IPS-15b (cell line): ENCODE data around the gene CSTF2T.

Experiments used
- H3K27me3 ChIP-seq: one replicate; pipeline ENCODE4 v1.6.1; 2013; ENCODE audit warnings: low read length; ENCODE audit not compliant: control insufficient read depth, insufficient read depth
- H3K36me3 ChIP-seq: one replicate; pipeline ENCODE4 v1.6.1; 2013; ENCODE audit warnings: low read length; ENCODE audit not compliant: control insufficient read depth, insufficient read depth
- H3K4me1 ChIP-seq: one replicate; pipeline ENCODE4 v1.6.1; 2013; ENCODE audit warnings: mild to moderate bottlenecking, low read length; ENCODE audit not compliant: control insufficient read depth, insufficient read depth
- H3K4me3 ChIP-seq: one replicate; pipeline ENCODE4 v1.5.1; 2013; ENCODE audit warnings: low read depth, low read length
- H3K9ac ChIP-seq: one replicate; pipeline ENCODE4 v1.6.1; 2013; ENCODE audit warnings: low read depth, mild to moderate bottlenecking, low read length
- H3K9me3 ChIP-seq: one replicate; pipeline ENCODE4 v1.6.1; 2013; ENCODE audit warnings: mild to moderate bottlenecking, low read length; ENCODE audit not compliant: control insufficient read depth, insufficient read depth

The CSTF2T gene

DNA sequence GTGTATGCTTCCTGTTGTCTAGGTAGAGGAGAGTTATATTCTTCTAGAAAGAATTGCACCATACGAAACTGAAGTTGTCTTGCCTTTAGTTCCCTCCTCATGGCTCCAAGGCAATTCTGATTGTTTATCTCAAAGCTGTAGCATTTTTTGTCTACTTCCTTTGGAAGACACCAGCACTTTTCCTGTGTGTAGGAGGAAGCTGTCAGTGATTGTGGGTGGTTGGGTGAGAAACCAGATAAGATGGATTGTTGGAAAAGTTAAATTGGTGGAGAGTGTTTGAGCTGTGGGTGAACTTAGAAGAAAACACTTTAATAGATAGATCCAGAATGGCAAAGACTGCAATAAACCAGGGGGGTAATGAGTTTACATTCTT is 12.1 kb upstream of the CSTF2T start:
- H3K9me3 ChIP-seq, result no peaks in the 10 kb centered on the region
- no peaks in the 10 kb centered on the region for H3K36me3 ChIP-seq
- no peak overlapping the region for H3K4me3 ChIP-seq
- H3K4me1 ChIP-seq, result no peaks in the 10 kb centered on the region
- no peaks in the 10 kb centered on the region for H3K27me3 ChIP-seq
- no peak overlapping the region for H3K9ac ChIP-seq

DNA sequence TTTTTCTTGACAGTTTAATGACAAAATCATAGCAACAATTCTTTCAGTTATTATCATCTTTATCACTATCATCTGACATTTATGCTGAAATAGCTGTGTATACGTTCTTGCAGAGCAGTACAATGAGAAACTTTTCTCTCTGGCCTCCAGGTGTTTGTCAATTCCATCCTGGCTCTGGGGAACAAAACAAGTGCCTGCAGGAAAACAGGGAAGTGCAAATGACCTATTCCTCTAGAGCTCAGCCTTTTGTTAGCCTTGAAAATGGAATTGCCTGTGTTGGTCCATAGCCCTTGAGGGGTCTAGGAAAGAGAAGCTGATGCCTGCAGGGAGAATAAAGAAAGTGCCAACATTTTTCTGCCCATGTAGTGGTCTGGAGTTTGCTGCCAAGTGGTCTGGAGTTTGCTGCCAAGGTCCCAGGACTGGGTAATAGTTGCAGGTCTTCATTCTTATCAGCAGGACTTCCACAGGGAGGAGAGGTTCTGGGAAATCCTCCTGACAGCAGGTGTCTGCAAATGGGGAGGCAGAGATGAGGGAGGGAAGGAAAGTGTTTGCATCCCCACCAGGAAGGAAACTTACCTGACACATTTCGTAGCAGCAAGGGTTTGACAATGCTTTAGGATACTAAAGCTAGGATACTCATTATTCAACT is 10.1 kb upstream of the CSTF2T start:
- Histone ChIP-seq H3K27me3 (no peaks in the 10 kb centered on the region), H3K9me3 (no peaks in the 10 kb centered on the region), H3K4me1 (no peaks in the 10 kb centered on the region), H3K9ac (no peak overlapping the region), H3K4me3 (no peak overlapping the region), H3K36me3 (no peaks in the 10 kb centered on the region)

DNA sequence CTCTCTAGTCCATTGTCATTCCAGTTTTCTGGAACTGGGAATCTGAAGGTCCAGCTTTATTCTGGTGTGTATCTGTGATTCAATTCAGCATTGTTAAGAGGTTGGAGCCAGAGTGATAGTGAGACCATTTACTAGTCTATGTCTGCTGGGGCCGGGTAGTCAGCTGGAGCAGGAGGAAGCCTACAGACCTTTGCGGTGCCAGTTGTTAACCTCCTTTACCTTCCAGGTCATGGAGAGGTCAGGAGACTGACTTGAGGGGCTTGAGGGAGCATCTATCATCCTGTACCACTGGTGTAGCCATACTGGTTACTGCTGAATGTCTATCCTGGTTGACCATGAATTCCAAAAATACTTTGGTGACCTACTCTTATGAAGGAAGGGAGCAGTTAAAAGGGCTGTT is 9.2 kb upstream of the CSTF2T start:
- no peak overlapping the region for H3K4me3 ChIP-seq
- H3K9ac ChIP-seq, result no peak overlapping the region
- no peaks in the 10 kb centered on the region for H3K9me3 ChIP-seq
- H3K27me3 ChIP-seq, result no peaks in the 10 kb centered on the region
- H3K36me3 ChIP-seq, result no peaks in the 10 kb centered on the region
- H3K4me1 ChIP-seq, result no peaks in the 10 kb centered on the region

DNA sequence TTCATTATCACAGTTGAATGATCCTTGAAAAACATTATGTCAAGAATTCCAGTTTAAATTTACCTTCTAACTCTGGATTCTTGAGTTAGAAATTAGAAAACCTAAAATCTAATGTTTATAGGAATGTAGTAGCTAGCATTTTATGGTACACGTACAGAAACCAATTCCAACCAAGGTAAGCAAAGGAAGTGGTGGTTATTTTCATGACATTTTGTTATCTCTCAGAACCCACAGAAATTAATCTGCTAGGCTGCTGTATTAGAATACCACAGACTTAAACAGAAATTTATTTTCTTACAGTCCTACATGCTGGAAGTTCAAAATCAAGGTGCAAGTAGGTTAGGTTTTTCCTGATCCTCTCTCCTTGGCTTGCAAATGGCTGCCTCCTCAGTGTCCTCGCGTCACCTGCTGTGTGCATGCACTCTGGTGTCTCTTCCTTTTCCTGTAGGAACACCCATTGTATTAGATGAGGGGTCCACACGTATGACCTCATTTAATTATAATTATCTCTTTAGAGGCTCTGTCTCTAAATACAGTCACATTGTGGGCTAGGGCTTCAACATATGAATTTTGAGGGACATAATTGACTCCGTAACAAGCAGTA is 8.5 kb upstream of the CSTF2T start:
- Histone ChIP-seq H3K27me3 (no peaks in the 10 kb centered on the region), H3K4me1 (no peaks in the 10 kb centered on the region), H3K9me3 (no peaks in the 10 kb centered on the region), H3K36me3 (no peaks in the 10 kb centered on the region), H3K9ac (no peak overlapping the region), H3K4me3 (no peak overlapping the region)

DNA sequence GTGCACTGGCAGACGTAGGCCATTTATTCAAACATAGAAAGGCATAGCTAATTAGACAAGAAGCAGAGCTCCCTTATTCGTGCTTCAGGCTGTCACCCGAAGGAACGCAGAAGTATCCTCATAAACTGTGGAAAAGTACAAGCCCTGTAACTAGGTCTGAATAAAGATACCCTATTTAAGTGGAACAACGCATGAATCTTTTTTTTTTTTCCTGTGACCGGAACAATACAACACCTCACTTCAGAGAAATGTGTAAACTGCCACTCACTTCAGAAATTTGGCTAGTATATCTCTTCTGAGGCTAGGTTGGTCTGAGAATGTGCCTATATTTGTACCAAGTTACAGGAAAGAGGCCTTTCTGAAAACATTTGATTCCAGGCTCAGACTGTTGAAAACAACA is 8.0 kb upstream of the CSTF2T start:
- Histone ChIP-seq H3K27me3 (no peaks in the 10 kb centered on the region), H3K4me1 (no peaks in the 10 kb centered on the region), H3K4me3 (no peak overlapping the region), H3K9me3 (no peaks in the 10 kb centered on the region), H3K36me3 (no peaks in the 10 kb centered on the region), H3K9ac (no peak overlapping the region)

DNA sequence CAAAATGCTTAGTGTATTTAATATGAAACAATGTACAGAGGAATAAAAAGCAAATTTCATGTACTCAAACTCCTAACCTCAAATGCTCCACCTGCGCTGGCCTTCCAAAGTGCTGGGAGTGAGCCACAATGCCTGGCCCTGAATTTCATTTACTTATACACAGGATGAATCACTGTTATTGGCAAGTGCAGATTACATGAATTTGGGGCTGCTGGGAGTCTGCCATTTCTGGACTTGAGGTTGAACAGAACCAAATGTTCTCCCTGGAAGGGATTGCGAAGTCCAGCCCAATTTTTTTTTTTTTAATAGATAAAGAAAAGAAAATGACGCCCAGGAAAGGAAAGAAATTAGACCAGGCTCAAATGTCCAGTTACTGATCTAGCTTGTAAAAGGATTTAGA is 6.8 kb upstream of the CSTF2T start:
- H3K36me3 ChIP-seq, result no peaks in the 10 kb centered on the region
- no peak overlapping the region for H3K9ac ChIP-seq
- no peaks in the 10 kb centered on the region for H3K9me3 ChIP-seq
- H3K4me3 ChIP-seq, result no peak overlapping the region
- no peaks in the 10 kb centered on the region for H3K27me3 ChIP-seq
- no peaks in the 10 kb centered on the region for H3K4me1 ChIP-seq

DNA sequence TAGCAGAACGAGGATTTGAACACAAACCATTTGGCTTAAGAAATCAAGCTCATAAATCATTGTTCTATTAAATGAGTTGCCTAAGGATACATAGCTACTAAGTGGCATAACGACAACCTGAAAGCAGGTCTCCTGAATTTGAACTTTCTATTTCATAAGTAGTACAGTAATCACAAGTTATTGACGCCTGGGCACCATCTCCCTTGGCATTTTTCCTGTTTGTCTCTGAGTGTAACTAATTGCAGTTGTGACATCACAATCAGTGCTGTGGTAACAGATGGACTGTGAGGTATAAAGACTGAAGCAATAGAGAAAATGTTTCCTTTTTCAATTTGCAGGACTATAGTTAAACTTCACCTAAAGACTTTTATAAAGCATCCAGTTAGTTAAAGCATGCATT is 6.4 kb upstream of the CSTF2T start:
- no peak overlapping the region for H3K9ac ChIP-seq

DNA sequence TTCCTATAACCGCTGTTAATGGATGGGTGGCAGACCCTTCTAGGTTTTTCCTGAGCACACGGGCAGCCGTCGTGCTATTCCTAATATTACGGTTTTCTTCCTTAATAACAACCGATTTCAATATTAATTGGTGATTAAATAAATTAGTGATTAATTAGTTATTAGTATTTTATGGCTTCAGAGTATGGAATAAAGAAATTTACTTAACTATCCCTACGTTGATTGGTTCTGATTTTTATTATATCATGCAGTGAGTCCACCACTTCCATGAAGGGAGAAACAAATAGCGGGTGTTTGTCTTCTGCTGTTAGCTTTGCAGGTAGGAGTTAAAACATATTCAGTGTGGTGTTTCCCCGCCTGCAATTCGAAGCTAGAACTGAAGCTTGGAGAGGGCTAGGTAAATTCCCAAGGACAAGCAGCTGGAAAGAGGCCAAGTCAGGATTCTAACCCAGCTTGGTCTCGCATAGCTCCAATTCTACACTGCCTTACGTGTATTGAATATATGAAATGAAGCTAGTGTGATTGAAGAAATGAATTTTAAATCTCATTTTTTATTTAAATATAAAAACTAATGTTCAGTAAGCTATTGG is 928 bp upstream of the CSTF2T start:
- H3K4me1 ChIP-seq, result peaks cover 3% of the 10 kb centered on the region
- H3K9me3 ChIP-seq, result no peaks in the 10 kb centered on the region
- no peak overlapping the region for H3K9ac ChIP-seq
- no peaks in the 10 kb centered on the region for H3K27me3 ChIP-seq
- H3K4me3 ChIP-seq, result peak overlapping the region; percentile 99
- H3K36me3 ChIP-seq, result peaks cover 7% of the 10 kb centered on the region

More for the DNA sequence above, 6.4 kb upstream of the CSTF2T start:
- no peaks in the 10 kb centered on the region for H3K27me3 ChIP-seq
- no peaks in the 10 kb centered on the region for H3K4me1 ChIP-seq
- H3K9me3 ChIP-seq, result no peaks in the 10 kb centered on the region
- H3K4me3 ChIP-seq, result no peak overlapping the region
- no peaks in the 10 kb centered on the region for H3K36me3 ChIP-seq

DNA sequence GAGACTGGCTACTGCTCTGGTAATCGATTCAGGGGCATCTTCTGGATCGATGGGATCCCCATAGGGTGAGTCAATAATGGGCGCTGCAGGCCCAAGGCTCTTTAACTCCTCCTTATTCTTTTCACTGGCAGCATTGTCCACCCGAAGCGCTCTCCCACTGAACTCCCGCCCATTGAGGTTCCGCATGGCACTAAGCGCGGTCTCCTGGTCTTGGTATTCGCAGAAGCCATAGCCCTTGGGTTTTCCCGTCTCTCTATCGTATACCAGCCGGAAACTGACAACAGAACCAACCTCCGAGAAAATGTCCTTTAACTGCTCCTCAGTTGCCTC is 285 bp downstream of the CSTF2T start:
- Histone ChIP-seq H3K9ac (peak overlapping the region; percentile 95), H3K36me3 (peaks cover 7% of the 10 kb centered on the region), H3K4me1 (peaks cover 3% of the 10 kb centered on the region), H3K9me3 (no peaks in the 10 kb centered on the region), H3K27me3 (no peaks in the 10 kb centered on the region), H3K4me3 (peak overlapping the region; percentile 99)

DNA sequence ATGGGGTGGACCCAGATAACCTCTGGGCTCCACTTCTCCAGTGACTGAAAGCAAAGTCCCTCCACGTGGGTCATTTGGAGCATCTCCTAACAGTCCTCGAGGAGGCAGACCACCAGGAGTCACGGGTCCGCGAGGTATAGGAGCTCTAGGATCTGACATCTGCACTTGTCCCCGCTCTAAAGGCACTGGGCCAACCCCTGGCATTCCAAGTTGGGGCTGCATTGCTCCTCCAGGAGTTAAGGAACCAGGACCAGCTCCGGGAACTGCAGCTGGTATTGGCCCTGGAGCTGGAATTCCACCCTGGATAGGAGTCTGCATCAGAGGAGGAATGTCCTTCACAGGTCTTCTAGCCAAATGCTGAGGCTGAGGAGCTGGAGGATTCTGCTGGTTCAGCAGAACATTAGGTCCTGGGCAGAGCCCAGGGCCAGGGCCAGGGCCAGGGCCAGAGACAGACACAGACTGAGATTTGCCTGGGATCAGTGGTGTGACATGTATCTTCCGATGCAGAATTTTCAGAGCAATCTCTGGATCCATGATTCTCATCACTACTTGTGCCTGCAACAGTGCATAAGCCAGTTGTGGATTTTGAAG is 827 bp downstream of the CSTF2T start:
- Histone ChIP-seq H3K9ac (peak overlapping the region; percentile 95), H3K27me3 (no peaks in the 10 kb centered on the region), H3K9me3 (no peaks in the 10 kb centered on the region), H3K36me3 (peaks cover 7% of the 10 kb centered on the region), H3K4me3 (peak overlapping the region; percentile 99), H3K4me1 (peaks cover 3% of the 10 kb centered on the region)

DNA sequence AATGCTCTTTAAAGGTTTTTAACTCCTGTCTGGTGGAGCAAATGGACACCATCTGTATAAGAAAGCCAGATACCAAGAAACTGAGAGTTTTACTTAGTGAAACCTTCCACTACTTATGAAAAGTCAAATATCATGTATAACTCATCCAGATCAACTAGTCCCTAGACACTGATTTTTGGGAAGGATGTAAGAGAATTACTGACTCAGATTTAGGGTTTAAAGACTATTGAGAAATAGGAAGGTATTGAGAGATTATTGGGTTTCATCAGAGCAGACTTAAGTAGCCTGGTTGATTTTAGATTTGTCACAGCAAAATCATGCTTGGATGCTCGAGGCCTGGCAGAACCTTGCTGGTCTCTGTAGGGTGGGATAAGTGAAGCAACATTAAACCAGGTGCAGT is 3.1 kb downstream of the CSTF2T start:
- Histone ChIP-seq H3K4me1 (peaks cover 3% of the 10 kb centered on the region), H3K36me3 (peaks cover 7% of the 10 kb centered on the region), H3K9me3 (no peaks in the 10 kb centered on the region), H3K4me3 (no peak overlapping the region), H3K9ac (no peak overlapping the region), H3K27me3 (no peaks in the 10 kb centered on the region)
